Tibial artery (tissue), 4 donors: ENCODE data around the gene TNNT1.
"Not testable (repeated sequence)": the region's sequence is repeated elsewhere in the genome, so short reads cannot be mapped to it uniquely, and the experiment has no call there.

Source experiments
- DNase-seq, 2 donors: peaks; one replicate each; pipeline ENCODE4 v3.0.0-alpha.2; 2019
- H3K27ac ChIP-seq, 2 donors: fragments of 200-600 bp; sonication (generic) in 1 of 2; 1 replicate in 1 of 2; 2 replicates in 1 of 2; pipeline ENCODE4 v1.5.1; 2018 to 2019; ENCODE audit warnings: mild to moderate bottlenecking in 1 of 2
- H3K27me3 ChIP-seq, 2 donors: fragments of 200-600 bp; sonication (generic) in 1 of 2; one replicate each; pipeline versions ENCODE4 v1.5.1 to v1.6.0; 2016 to 2019
- H3K36me3 ChIP-seq, 3 donors: fragments of 200-600 bp; sonication (generic) in 2 of 3; one replicate each; pipeline ENCODE4 v1.5.1; 2016 to 2019; ENCODE audit warnings: mild to moderate bottlenecking in 2 of 3
- H3K4me1 ChIP-seq, 4 donors: fragments of 200-600 bp; sonication (generic) in 2 of 4; 1 replicate in 3 of 4; 2 replicates in 1 of 4; pipeline ENCODE4 v1.5.1; 2016 to 2019
- H3K4me3 ChIP-seq, 2 donors: fragments of 200-600 bp; sonication (generic) in 1 of 2; 1 replicate in 1 of 2; 2 replicates in 1 of 2; pipeline ENCODE4 v1.5.1; 2018 to 2019; ENCODE audit warnings: mild to moderate bottlenecking in 2 of 2
- H3K9me3 ChIP-seq, 3 donors: fragments of 200-600 bp; sonication (generic) in 1 of 3; one replicate each; pipeline ENCODE4 v1.5.1; 2016 to 2019
- CTCF ChIP-seq, 2 experiments: fragments of 200-600 bp in 1 of 2; fragments of 450-650 bp in 1 of 2; IDR thresholded peaks; one replicate each; pipeline ENCODE4 v1.5.1; 2017 to 2019; ENCODE audit warnings: antibody characterized with exemption in 2 of 2, mild to moderate bottlenecking in 1 of 2, moderate library complexity in 1 of 2
- intact Hi-C: fragments of 100-400 bp; cut with DNase I; formaldehyde crosslinking; loops from one replicate; pipeline ENCODE4 v1.15.0; 2023; ENCODE audit warnings: low total_unique reads

TNNT1 gene

DNA sequence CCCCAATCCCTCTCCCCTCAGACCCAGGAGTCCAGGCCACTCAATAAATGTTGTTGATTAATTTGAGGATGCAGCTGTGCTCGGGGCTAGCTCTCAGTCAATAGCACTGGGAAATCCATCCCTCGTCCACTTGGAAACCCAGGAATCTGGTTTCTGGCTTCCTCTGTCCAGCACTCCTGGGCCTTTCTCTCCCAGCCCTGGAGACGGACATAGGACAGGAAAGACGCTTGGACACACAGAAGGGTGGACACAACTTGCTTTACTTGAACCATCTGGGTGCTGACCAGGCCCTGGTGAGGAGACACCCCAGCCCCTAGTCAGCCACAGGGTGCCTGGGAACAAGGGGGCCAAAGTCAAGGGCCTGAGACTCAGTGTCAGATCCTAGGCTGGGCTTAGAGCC, 9.4 kb upstream of the TNNT1 start:
- H3K36me3 ChIP-seq, result no peaks in the 10 kb centered on the region
- no peaks in the 10 kb centered on the region for H3K9me3 ChIP-seq
- TF ChIP-seq CTCF (IDR thresholded peaks at IDR 0.05), result no peak
- H3K4me3 ChIP-seq, result no peak overlapping the region
- H3K4me1 ChIP-seq, result peaks cover 0 to 13% (median 3%) of the 10 kb centered on the region in 4 donors
- H3K27me3 ChIP-seq, result peaks cover 0 to 89% of the 10 kb centered on the region in 2 donors
- no peak for DNase-seq
- intact Hi-C loops, result no loop called here
- H3K27ac ChIP-seq, result no peak overlapping the region

DNA sequence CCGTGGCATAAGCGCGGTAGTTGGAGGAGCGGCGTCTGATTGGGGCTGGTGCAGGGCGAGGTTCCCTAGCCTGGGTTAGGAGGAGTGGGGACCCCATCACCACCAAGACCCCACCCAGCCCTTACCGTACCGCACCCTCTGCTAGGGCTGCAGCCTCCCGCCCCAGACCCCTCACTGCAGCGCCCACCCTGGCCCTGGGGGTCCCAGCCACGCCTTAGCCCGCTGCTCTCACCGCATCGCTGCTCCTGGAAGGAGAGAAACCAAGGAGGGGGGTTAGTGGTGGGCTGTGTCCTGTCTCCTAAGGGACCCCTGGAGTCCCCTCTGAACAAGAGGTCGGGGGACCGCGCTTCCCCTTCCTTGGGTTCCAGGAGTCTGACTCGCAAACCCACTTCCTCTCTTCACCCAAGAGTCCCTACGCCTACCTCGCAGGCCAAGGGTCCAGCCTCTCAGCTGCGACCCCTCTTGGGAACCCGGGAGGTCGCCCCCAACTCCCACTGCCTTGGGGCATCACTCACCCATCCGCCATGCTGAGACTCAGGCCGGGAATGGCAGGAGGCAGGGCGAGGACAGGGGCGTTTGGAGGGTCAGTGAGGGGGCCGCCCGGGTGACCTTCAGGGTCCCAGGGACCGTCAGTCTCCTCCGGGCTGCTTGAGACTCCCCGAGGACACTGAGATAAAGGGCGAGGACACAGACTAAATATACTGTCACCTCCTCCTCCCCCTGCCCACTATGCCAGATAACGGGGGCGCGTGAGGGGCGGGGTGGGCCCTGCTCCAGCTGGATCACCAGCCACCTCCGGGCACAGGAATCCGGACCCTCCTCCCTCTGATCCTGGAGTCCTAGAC, 8.3 kb upstream of the TNNT1 start, which contains the start of gene TNNI3:
Gene TNNI3, minus strand, starts transcription at position 669 of the 845 bp plus-strand sequence. Its CDS starts 143 bp downstream, at position 526.
- Histone ChIP-seq H3K9me3 (no peaks in the 10 kb centered on the region), H3K27ac (no peak within 1 kb of the TSS), H3K4me3 (no peak within 1 kb of the TSS), H3K27me3 (peaks cover 0 to 90% of the 10 kb centered on the region in 2 donors), H3K36me3 (no peaks in the 10 kb centered on the region), H3K4me1 (peaks cover 0 to 13% (median 3%) of the 10 kb centered on the region in 4 donors)
- DNase-seq, result no peak
- TF ChIP-seq CTCF (IDR thresholded peaks at IDR 0.05), result no peak
- intact Hi-C loops, result no loop called here

- no peak for DNase-seq
- H3K27ac ChIP-seq, result no peak overlapping the region
- H3K4me1 ChIP-seq, result peaks cover 0 to 13% (median 3%) of the 10 kb centered on the region in 4 donors
- intact Hi-C loops, result no loop called here
- no peak for TF ChIP-seq CTCF (IDR thresholded peaks at IDR 0.05)
- H3K9me3 ChIP-seq, result no peaks in the 10 kb centered on the region
- H3K4me3 ChIP-seq, result no peak overlapping the region
- peaks cover 0 to 81% of the 10 kb centered on the region in 2 donors for H3K27me3 ChIP-seq
- no peaks in the 10 kb centered on the region for H3K36me3 ChIP-seq
These were observed 7.4 kb upstream of the TNNT1 start for GRCh38 chr19:55156202-55157063.

DNA sequence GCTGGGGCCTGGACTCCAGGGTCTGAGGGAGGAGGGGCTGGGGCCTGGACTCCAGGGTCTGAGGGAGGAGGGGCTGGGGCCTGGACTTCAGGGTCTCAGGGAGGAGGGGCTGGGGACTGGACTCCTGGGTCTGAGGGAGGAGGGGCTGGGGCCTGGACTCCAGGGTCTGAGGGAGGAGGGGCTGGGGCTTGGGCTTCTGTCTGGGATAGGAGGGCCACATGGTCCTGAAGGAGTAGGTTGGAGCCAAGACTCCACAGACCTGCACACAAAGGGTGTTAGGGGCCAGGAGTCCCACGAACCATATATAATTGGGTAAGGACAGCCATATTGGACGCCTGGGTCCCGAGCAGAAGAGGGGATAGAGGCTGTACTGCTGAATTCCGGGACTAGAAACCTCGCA, 6.8 kb upstream of the TNNT1 start:
- Histone ChIP-seq H3K4me1 (peaks cover 0 to 13% (median 3%) of the 10 kb centered on the region in 4 donors), H3K27me3 (peaks cover 0 to 80% of the 10 kb centered on the region in 2 donors)
- H3K36me3 ChIP-seq, intact Hi-C loops, H3K4me3 ChIP-seq, DNase-seq, H3K27ac ChIP-seq, H3K9me3 ChIP-seq: not testable (repeated sequence)

DNA sequence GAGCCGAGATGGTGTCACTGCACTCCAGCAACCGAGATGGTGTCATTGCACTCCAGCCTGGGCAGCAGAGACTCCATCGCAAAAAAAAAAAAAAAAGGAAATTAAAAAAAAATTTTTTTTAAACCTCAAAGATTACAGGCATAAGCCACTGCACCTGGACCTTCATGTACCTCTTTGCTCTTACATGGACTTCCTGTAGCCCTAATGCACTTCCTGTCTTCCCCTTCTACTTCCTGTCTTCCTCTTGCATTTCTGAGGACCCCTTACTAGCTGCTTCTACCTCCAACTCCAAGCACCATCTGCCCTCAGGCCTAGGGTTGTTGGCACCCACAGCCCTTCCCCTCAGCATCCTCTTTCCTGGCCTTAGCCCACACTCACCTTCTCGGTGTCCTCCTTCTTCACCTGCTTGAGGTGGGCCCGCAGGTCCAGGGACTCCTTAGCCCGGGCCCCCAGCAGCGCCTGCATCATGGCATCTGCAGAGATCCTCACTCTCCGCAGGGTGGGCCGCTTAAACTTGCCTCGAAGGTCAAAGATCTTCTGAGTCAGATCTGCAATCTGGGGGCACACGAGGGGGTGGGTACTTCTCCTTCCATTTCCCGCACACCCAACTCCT, 4.8 kb upstream of the TNNT1 start:
- H3K4me1 ChIP-seq, result peaks cover 0 to 13% (median 3%) of the 10 kb centered on the region in 4 donors
- peaks cover 0 to 76% of the 10 kb centered on the region in 2 donors for H3K27me3 ChIP-seq
- H3K4me3 ChIP-seq, result no peak overlapping the region
- H3K36me3 ChIP-seq, result no peaks in the 10 kb centered on the region
- no peaks in the 10 kb centered on the region for H3K9me3 ChIP-seq
- no peak for TF ChIP-seq CTCF (IDR thresholded peaks at IDR 0.05)
- H3K27ac ChIP-seq, result no peak overlapping the region
- intact Hi-C loops, result no loop called here
- DNase-seq, result no peak
